Measurements from ENCODE around the gene MS4A6A.

DNA sequence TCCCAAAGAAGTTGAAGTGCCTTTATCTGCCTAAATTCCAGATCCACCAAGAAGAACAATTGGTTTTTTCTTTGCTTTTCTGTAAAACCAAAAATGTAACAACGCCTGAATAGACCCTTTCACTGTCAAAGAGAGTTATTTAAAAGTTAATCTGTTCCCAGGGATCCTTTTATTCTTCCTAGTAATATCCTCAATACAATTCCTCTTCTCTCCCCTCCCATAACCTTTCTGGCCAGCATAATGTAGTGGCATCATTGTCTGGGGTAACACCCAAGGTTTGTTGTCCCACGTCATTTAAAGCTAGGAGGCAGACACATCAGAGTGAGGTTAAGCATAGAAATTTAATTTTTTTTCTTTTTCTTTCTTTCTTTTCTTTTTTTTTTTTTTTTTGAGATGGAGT lies 54.5 kb downstream of the MS4A6A start:
- TF ChIP-seq, protein P1, sequence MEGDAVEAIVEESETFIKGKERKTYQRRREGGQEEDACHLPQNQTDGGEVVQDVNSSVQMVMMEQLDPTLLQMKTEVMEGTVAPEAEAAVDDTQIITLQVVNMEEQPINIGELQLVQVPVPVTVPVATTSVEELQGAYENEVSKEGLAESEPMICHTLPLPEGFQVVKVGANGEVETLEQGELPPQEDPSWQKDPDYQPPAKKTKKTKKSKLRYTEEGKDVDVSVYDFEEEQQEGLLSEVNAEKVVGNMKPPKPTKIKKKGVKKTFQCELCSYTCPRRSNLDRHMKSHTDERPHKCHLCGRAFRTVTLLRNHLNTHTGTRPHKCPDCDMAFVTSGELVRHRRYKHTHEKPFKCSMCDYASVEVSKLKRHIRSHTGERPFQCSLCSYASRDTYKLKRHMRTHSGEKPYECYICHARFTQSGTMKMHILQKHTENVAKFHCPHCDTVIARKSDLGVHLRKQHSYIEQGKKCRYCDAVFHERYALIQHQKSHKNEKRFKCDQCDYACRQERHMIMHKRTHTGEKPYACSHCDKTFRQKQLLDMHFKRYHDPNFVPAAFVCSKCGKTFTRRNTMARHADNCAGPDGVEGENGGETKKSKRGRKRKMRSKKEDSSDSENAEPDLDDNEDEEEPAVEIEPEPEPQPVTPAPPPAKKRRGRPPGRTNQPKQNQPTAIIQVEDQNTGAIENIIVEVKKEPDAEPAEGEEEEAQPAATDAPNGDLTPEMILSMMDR (IDR thresholded peaks at IDR 0.05; ENCODE audit: insufficient read depth, low read depth, low read length): no peak
- no peak for TF ChIP-seq EZH2 (IDR thresholded peaks at IDR 0.05; ENCODE audit: insufficient read depth, low read length)

All from astrocyte (in vitro differentiated cells and primary cell).